Sigmoid colon (tissue), 7 donors: Measurements from ENCODE around the gene RARA. TPM values are rescaled to one million over a fixed set of nuclear protein-coding genes. Genes with fewer than 3 reads are reported as not detected.
A peak's percentile ranks its signal among the peaks of the same experiment; 100 is the strongest.

Experiments
- DNase-seq: peaks from one replicate; pipeline ENCODE4 v3.0.0-alpha.2; 2019
- H3K27ac ChIP-seq, 4 donors: fragments of 200-600 bp; sonication (generic); one replicate each; pipeline ENCODE4 v1.5.1; 2016 to 2019; ENCODE audit warnings: mild to moderate bottlenecking in 1 of 4
- H3K27me3 ChIP-seq, 3 donors: fragments of 200-600 bp; sonication (generic); one replicate each; pipeline ENCODE4 v1.5.1; 2019; ENCODE audit warnings: mild to moderate bottlenecking in 1 of 3
- H3K36me3 ChIP-seq, 4 donors: fragments of 200-600 bp; sonication (generic); one replicate each; pipeline ENCODE4 v1.5.1; 2016 to 2019
- H3K4me1 ChIP-seq, 4 donors: fragments of 200-600 bp; sonication (generic); one replicate each; pipeline ENCODE4 v1.5.1; 2017 to 2019
- H3K4me3 ChIP-seq, 4 donors: fragments of 200-600 bp; sonication (generic); one replicate each; pipeline ENCODE4 v1.5.1; 2017 to 2019; ENCODE audit warnings: mild to moderate bottlenecking in 2 of 4, moderate library complexity in 1 of 4
- H3K9me3 ChIP-seq, 4 donors: fragments of 200-600 bp in 3 of 4; sonication (generic) in 3 of 4; one replicate each; pipeline versions ENCODE4 v1.5.1 to v1.6.1; 2013 to 2019
- EP300 ChIP-seq, 4 donors: sonication (generic); formaldehyde crosslinking; IDR thresholded peaks; one replicate each; pipeline ENCODE4 v1.6.1; 2017; ENCODE audit warnings: antibody characterized with exemption in 4 of 4
- POLR2A ChIP-seq, 2 donors: fragments of 450-650 bp; IDR thresholded peaks; one replicate each; pipeline ENCODE4 v1.6.1; 2016; ENCODE audit warnings: antibody characterized with exemption in 2 of 2, mild to moderate bottlenecking in 2 of 2, moderate library complexity in 2 of 2
- POLR2AphosphoS5 ChIP-seq, 4 donors: sonication (generic); formaldehyde crosslinking; IDR thresholded peaks; one replicate each; pipeline ENCODE4 v1.6.1; 2017; ENCODE audit warnings: antibody characterized with exemption in 4 of 4
- whole genome bisulfite sequencing, 2 donors: extraction: QIAGEN DNeasy Blood & Tissue Kit; methylation state at CpG; one replicate each; pipeline ENCODE4 v1.1.7; 2013; 5-methylcytosine and 5-hydroxymethylcytosine counted together
- intact Hi-C: fragments of 100-400 bp; cut with DNase I; formaldehyde crosslinking; loops from one replicate; pipeline ENCODE4 v1.15.1; 2023
- polyA plus RNA-seq, 3 donors: library from polyadenylated mRNA; stranded (reverse); fragments of 200-250 nt; gene quantifications; one replicate each; pipeline ENCODE4 v1.2.3, GENCODE V29; 2013
- total RNA-seq, 4 donors: library from RNA; depleted of rRNA; stranded (reverse); fragments of >200 nt; gene quantifications; one replicate each; pipeline ENCODE4 v1.1.0, GENCODE V29; 2016
- TF ChIP-seq, protein P1 (sequence below), 4 experiments: fragments of 450-650 bp in 3 of 4; fragments of 200-600 bp in 1 of 4; IDR thresholded peaks; one replicate each; pipeline ENCODE4 v1.5.1; 2016 to 2019; ENCODE audit warnings: antibody characterized with exemption in 4 of 4, mild to moderate bottlenecking in 3 of 4, moderate library complexity in 2 of 4
- donor health status: healthy with polysubstance abuse.
- donor health status: Bipolar disorder and iron deficiency.
- donor health status: healthy.

Gene RARA
- total and polyA plus RNA-seq, 7 donors = 15.8 to 29.6 (median 26.4) TPM

DNA sequence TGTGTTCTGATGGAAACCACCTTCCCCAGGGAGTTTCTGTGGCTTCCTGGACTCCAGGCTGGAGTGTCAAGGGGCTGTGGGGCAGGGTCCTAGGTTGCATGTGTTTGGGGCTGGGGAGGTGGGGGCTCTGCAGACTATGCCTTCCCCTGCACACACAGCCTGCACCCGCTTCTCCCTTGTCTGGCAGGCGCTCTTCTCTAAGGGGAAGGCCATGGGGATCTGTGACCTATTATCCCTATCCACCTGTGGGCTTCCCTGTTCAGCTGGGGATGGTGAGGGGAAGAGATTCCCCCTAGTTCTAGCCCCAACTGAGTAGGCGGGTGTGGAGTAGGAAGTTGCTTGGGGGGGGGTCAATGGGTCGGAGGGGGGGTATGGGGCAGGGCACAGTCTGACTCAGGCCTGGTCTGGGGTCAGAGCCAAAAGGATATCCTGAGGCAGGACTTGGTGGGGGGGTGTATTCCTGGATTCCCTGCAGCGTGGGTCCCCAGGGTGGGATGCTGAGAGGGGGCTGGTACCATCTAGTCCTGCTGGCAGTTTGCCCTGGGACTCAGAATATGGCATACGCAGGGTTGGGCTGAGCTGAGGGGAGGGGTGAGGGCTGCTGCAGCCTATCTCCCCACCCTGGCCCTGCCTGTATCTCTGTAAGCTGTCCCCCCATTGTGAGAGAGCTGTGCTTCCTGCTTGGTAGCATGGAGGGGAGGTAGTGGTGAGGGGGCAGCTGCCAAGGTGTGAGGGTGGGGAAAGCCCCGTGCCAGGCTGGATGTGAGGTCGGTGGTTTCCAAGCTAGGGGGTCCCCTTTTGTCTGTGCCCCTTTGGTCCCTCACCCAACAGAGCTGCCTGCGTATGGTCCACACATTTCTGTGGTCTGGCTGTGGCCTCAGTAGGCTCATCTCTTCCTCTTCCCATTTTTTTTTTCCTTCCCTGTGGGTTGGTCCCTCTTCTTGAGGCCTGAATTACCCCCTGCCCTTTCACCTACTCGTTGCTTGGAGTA is 14.7 kb downstream of the RARA start:
- Histone ChIP-seq H3K4me3 (no peak overlapping the region), H3K4me1 (peaks cover 0 to 100% (median 100%) of the 10 kb centered on the region in 4 donors), H3K27me3 (no peaks in the 10 kb centered on the region), H3K9me3 (no peaks in the 10 kb centered on the region), H3K36me3 (no peaks in the 10 kb centered on the region), H3K27ac (peak overlapping the region; percentile 93 to 98 (median 96))
- WGBS, 2 donors = 30 to 47% methylated on average over 10 of the region's 10 CpGs
- TF ChIP-seq EP300 (IDR thresholded peaks at IDR 0.05) (no peak), POLR2AphosphoS5 (IDR thresholded peaks at IDR 0.05) (peak in 2 of 4 donors; percentile 5 to 37)
- intact Hi-C loops = no loop called here
- peak; percentile 83 for DNase-seq

DNA sequence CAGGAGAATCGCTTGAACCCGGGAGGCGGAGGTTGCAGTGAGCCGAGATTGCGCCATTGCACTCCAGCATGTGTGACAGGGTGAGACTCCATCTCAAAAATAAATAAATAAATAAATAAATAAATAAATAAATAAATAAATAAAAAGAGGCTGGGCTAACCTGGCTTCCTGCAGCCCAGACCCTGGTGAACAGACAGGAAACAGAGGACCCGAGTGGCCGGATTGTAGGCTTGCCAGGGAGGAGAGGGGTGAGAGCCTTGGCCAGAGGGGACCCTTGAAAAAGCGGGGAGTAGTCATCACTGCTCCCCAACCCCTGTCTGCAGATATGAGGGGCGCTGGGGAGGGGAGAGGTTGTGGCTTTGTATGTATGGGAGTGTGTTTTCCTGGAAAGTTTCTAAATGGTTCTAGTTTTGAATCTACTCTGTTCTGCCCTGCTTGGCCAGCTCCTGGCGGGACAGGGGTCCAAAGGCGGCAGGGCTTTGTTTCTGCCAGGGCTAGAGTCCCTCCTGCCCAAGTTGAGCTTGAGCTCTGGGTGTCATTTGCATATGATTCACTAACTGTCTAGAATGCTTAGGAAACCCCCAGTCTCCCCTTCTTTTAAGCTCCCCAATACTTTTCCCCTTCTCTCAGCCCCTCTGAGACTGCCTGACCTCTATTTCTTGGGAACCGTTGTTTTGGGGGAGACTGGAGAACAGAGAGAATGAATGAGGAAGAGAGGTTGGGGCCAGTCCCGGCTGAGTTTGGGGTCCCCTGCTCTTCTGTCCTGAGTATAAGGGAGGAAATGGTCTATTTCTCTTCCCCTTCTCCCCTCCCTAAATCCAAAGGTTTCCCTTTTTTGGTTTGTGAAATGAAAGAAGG is 16.4 kb downstream of the RARA start:
- TF ChIP-seq POLR2A (IDR thresholded peaks at IDR 0.05) (no peak), POLR2AphosphoS5 (IDR thresholded peaks at IDR 0.05) (no peak), EP300 (IDR thresholded peaks at IDR 0.05) (no peak)
- TF ChIP-seq, protein P1, sequence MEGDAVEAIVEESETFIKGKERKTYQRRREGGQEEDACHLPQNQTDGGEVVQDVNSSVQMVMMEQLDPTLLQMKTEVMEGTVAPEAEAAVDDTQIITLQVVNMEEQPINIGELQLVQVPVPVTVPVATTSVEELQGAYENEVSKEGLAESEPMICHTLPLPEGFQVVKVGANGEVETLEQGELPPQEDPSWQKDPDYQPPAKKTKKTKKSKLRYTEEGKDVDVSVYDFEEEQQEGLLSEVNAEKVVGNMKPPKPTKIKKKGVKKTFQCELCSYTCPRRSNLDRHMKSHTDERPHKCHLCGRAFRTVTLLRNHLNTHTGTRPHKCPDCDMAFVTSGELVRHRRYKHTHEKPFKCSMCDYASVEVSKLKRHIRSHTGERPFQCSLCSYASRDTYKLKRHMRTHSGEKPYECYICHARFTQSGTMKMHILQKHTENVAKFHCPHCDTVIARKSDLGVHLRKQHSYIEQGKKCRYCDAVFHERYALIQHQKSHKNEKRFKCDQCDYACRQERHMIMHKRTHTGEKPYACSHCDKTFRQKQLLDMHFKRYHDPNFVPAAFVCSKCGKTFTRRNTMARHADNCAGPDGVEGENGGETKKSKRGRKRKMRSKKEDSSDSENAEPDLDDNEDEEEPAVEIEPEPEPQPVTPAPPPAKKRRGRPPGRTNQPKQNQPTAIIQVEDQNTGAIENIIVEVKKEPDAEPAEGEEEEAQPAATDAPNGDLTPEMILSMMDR (IDR thresholded peaks at IDR 0.05) = no peak
- Histone ChIP-seq H3K9me3 (no peaks in the 10 kb centered on the region), H3K27me3 (no peaks in the 10 kb centered on the region), H3K27ac (peak overlapping the region; percentile 93 to 98 (median 96)), H3K36me3 (no peaks in the 10 kb centered on the region), H3K4me3 (no peak overlapping the region), H3K4me1 (peaks cover 0 to 100% (median 100%) of the 10 kb centered on the region in 4 donors)
- 65 to 82% methylated on average over 13 of the region's 13 CpGs for WGBS, 2 donors
- intact Hi-C loops = no loop called here
- DNase-seq = no peak

DNA sequence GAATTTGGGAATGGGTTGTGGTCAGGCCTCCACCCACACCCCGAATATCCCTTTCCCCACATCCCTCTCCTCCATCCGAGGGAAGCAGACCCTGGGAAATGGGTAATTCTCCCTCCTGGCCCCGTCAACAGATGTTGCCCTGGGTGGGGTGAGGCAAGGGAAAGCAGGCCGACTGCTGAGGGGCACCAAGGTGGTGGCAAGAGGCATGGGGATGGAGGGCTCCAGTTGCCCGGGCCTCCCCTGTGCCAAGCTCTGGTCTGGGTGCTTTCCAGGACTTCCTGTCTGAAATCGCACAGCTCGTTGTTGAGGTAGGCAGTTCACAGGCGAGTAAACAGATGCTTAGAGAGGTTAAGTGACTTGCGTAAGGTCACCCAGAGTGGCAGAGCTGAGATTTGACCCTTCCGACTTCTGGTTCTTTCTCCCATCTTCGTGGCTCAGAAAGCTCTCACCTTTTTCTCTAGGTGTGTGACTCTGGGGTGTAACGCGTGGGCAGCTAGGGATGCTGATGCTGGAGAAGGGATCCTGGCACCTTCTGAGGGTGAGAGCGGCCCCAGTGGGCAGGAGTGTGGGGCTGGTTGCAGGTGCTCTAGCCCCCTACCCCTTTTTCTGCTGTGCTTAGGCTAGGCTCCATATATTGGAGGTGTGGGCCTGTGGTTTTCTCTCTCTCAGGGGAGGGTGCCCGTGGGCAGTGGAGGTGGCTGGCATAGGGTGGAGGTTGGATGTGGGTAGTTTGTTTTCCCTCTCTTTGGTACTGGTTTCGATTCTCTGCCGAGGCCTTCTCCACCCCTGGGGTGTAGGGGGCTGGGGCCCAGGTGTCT is 17.2 kb downstream of the RARA start:
- H3K4me3 ChIP-seq = no peak overlapping the region
- H3K4me1 ChIP-seq = peaks cover 0 to 100% (median 100%) of the 10 kb centered on the region in 4 donors
- no peaks in the 10 kb centered on the region for H3K27me3 ChIP-seq
- no peaks in the 10 kb centered on the region for H3K36me3 ChIP-seq
- DNase-seq = no peak
- no peaks in the 10 kb centered on the region for H3K9me3 ChIP-seq
- intact Hi-C loops = no loop called here
- WGBS, 2 donors = 44 to 58% methylated on average over 17 of the region's 17 CpGs
- peak overlapping the region; percentile 93 to 98 (median 96) for H3K27ac ChIP-seq
- TF ChIP-seq POLR2A (IDR thresholded peaks at IDR 0.05) (no peak), POLR2AphosphoS5 (IDR thresholded peaks at IDR 0.05) (no peak), EP300 (IDR thresholded peaks at IDR 0.05) (no peak)
- TF ChIP-seq, protein P1 (IDR thresholded peaks at IDR 0.05) = no peak

DNA sequence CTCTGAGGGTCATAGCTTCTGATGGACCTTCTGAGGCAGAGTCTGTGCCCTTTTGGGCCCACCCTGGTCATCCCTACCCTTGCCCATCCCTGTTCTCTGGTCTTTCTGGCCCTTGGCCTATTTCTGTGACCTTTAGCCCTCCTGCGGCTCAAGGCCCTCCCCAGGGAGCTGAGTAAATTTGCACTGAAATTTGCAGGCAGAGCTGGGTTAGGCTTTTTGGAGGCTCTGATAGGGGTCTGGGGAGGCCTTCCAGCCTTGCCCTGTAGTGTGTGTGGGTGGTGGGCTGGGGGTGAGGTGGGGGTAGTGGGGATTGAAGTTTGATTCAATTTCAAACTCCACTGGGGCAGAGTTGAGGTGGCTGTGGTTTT is 17.8 kb downstream of the RARA start:
- H3K9me3 ChIP-seq = no peaks in the 10 kb centered on the region
- H3K27me3 ChIP-seq = no peaks in the 10 kb centered on the region
- TF ChIP-seq POLR2AphosphoS5 (IDR thresholded peaks at IDR 0.05) = no peak
- TF ChIP-seq POLR2A (IDR thresholded peaks at IDR 0.05) = no peak
- TF ChIP-seq, protein P1 (IDR thresholded peaks at IDR 0.05) = no peak
- TF ChIP-seq EP300 (IDR thresholded peaks at IDR 0.05) = no peak
- H3K4me1 ChIP-seq = peaks cover 0 to 100% (median 100%) of the 10 kb centered on the region in 4 donors
- intact Hi-C loops = no loop called here
- 11 to 42% methylated on average over 1 of the region's 1 CpG for WGBS, 2 donors
- H3K36me3 ChIP-seq = no peaks in the 10 kb centered on the region
- peak overlapping the region; percentile 93 to 98 (median 96) for H3K27ac ChIP-seq
- DNase-seq = no peak
- H3K4me3 ChIP-seq = no peak overlapping the region
